ENCODE data around the gene UNC5A. TPM values are rescaled to one million over a fixed set of nuclear protein-coding genes. Genes with fewer than 3 reads are reported as not detected.

The UNC5A gene
- total and polyA plus RNA-seq, 9 of the 15 experiments (the other 6 are each of a cell fraction or from before 2014, with no cell fraction given): not detected

GRCh38 chr5:176765687-176766086 lies 44.7 kb upstream of the UNC5A start:
- H3K9ac ChIP-seq (ENCODE audit: insufficient read depth in 1 of 2, low read depth in 2 of 2, low read length in 2 of 2): no peak overlapping the region
- ChIA-PET POLR2A (no interaction called here), CTCF (ENCODE audit: low intra/inter-chr PET ratio) (no interaction called here)
- in situ Hi-C loops (cut with MboI): no loop called here
- ATAC-seq (no peak), FAIRE-seq (no peak), DNase-seq (ENCODE audit: extremely low read depth in 1 of 4, low spot score in 3 of 4) (no peak)
- peak in 1 of 2 experiments; percentile 82; a peak in 2 of 3 replicates for TF ChIP-seq CBX3 (IDR thresholded peaks at IDR 0.05; ENCODE audit: borderline replicate concordance in 1 of 2, low read length in 2 of 2)
- peak; percentile 85; the same call in 1 of the 2 replicates for TF ChIP-seq TRIM28 (IDR thresholded peaks at IDR 0.05)
- peak; percentile 66 for TF ChIP-seq RBM25 (IDR thresholded peaks at IDR 0.05; ENCODE audit: low read depth, low read length, severe bottlenecking)
- peak; percentile 70 for TF ChIP-seq ZNF280A (IDR thresholded peaks at IDR 0.05; ENCODE audit: low read depth, partially characterized antibody)
- no peak for TF ChIP-seq ZNF184 (CRISPR knock-in tag; IDR thresholded peaks at IDR 0.05)
- no peak for TF ChIP-seq YBX1 (IDR thresholded peaks at IDR 0.05)
- no peak for TF ChIP-seq RHOXF2B (CRISPR knock-in tag; conservative IDR thresholded peaks at IDR 0.05)
- peak; percentile 43; the same call in 1 of the 2 replicates for TF ChIP-seq ZEB2 (IDR thresholded peaks at IDR 0.05)
- no peak for TF ChIP-seq BHLHE40 (IDR thresholded peaks at IDR 0.05; ENCODE audit: low read length)
- H3K9me3 ChIP-seq (replicated peaks; ENCODE audit: control insufficient read depth, insufficient read depth, low read depth, low read length): no peaks in the 10 kb centered on the region
- WGBS (ENCODE audit: insufficient coverage, low coverage, missing lambda C conversion rate): 0% methylated on average over 1 of the region's 1 CpG
- BruUV-seq (replicated peaks): no TSS peak
- intact Hi-C loops (cut with micrococcal nuclease): no loop called here
- H3K36me3 ChIP-seq (ENCODE audit: control insufficient read depth, insufficient read depth, low read length): no peaks in the 10 kb centered on the region
- H4K20me1 ChIP-seq (replicated peaks; ENCODE audit: control insufficient read depth, insufficient read depth, low read length): no peaks in the 10 kb centered on the region
- H3K9me1 ChIP-seq (ENCODE audit: control insufficient read depth, insufficient read depth, low read length): no peaks in the 10 kb centered on the region
- H3K27me3 ChIP-seq (ENCODE audit: control insufficient read depth in 2 of 2, insufficient read depth in 2 of 2, low read length in 2 of 2): peaks cover 8 to 15% of the 10 kb centered on the region in 2 experiments; a peak in 4 of 5 replicates
- H3K4me1 ChIP-seq (replicated peaks in 1 of 2; ENCODE audit: control insufficient read depth in 2 of 2, insufficient read depth in 2 of 2, low read length in 2 of 2): no peaks in the 10 kb centered on the region
- no peak overlapping the region for H3K4me2 ChIP-seq (ENCODE audit: insufficient read depth, low read length)
- no peak overlapping the region for H3K27ac ChIP-seq (ENCODE audit: extremely low read depth, low read depth, low read length)
- no peak overlapping the region for H3K4me3 ChIP-seq
- no peak overlapping the region for H2AFZ ChIP-seq (ENCODE audit: low read depth, low read length)
- no peaks in the 10 kb centered on the region for H3K79me2 ChIP-seq (ENCODE audit: control insufficient read depth, insufficient read depth, low read length)
